ENCODE measurements around the gene TCP11L1.
"Not testable (repeated sequence)": the region's sequence is repeated elsewhere in the genome, so short reads cannot be mapped to it uniquely, and the experiment has no call there.

TCP11L1 gene

GRCh38 chr11:33065445-33066178 lies 26.2 kb downstream of the TCP11L1 start:
- peak; percentile 83 for DNase-seq (ENCODE audit: low spot score)

DNA sequence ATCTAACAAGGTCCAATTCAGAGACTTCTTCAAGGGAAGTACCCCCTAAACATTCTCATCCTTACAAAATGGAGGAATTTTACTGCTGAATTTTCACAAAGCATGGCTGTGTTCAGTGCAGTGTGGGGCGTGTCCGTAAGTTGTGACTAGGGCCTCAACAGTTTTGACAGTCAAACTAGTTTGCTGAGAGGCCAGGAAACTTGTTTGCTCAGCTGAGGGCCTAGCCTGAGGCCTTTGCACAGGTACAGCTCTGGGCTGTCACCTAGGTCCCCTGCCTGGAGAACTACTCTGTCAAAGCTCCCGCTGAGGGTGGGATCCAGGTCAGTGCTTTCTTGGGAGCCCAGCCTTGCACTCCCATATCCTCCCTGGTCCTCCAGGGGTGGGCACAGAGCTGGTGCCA lies 27.9 kb downstream of the TCP11L1 start:
- no peak for DNase-seq (ENCODE audit: low spot score)

- DNase-seq (ENCODE audit: low spot score): peak; percentile 12
Observed at GRCh38 chr11:33068611-33069340, 29.4 kb downstream of the TCP11L1 start.

- no peak for DNase-seq (ENCODE audit: low spot score)
Observed at GRCh38 chr11:33072465-33072864, 33.1 kb downstream of the TCP11L1 start.

DNA sequence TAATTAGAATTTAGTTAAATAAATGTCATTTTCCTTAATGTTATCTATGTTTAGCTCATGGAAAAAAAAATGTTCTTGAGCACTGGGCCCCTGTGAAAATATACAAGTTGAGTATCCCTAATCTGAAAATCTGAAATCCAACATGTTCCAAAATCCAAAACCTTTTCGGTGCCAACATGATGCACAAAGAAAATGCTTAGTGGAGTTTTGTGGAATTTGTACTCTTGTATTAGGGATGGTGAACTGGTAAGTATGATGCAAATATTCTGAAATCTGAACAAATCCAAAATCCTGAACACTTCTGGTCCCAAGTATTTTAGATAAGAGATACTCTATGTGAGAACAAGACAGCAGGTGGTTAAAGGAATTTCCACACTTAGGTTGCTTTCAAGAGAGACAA lies 44.5 kb downstream of the TCP11L1 start:
- no peak for DNase-seq (ENCODE audit: low spot score)

GRCh38 chr11:33086017-33086416 lies 46.6 kb downstream of the TCP11L1 start:
- DNase-seq (ENCODE audit: low spot score): no peak

DNA sequence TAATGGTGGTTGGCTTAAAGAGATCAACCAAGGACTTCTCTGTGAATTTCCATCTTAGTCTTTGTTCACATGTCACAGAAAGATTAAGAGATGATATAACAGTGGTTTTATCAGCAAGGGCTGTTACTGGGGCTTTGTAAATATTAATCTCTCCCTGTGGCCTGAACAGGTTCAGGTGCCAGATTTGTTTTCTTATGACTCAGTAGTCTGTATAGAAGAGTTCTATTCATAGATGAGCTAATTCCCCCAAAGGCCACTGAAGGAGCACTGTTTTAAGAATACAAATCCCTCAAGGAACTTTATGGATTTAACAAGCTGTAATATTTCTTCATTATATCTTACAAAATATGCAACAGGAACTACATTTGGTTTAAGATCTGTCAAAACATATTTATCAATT lies 50.4 kb downstream of the TCP11L1 start:
- DNase-seq (ENCODE audit: low spot score): no peak

- no peak for DNase-seq (ENCODE audit: low spot score)
Observed at GRCh38 chr11:33094157-33094556, 54.8 kb downstream of the TCP11L1 start.

DNA sequence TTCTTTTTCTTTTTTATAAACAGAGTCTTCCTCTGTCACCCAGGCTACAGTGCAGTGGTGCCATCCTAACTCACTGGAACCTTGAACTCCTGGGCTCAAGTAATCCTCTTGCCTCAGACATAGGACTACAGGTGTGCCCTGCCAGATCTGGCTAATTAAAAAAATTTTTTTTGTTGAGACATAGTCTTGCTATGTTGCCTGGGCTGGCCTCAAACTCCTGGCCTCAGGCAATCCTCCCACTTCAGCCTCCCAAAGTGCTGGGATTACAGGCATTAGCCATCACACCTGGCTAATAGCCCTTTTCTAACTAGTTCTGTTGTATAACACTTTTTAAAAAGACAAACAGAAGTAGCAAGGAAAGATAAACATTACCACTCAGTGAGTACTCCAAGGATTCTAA lies 64.5 kb downstream of the TCP11L1 start:
- no peak for DNase-seq (ENCODE audit: low spot score)

DNA sequence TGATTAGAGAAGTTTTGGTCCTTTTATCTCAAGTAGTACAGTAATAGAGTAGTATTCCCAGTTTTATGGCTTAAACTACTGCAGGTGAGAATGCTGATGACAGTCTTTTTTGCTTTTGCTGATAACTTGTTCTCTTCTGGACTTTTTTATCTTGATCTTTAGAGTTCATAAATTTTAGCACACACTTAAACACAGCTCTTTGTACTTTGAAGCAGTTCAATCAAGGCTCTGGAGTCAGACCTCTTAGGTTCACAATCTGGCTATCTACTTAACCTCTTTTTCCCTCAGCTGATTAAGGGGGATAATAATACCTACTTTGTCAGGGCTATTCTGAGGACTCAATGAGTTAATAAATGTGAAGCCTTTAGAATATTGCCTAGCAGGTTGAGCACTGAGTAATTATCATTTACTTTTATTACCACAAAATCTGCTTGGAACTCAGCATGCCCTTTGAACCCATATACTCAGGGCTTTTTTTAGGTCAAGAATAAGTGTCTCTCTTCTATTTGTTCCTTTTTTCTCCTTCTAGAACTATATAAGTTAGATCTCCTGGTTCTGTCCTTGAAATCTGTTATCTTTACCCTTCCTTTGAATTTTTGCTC lies 70.0 kb downstream of the TCP11L1 start:
- no peak for DNase-seq (ENCODE audit: low spot score)

- no peak for DNase-seq (ENCODE audit: low spot score)
Observed at GRCh38 chr11:33110083-33110482, 70.7 kb downstream of the TCP11L1 start.

GRCh38 chr11:33116535-33116934 lies 77.2 kb downstream of the TCP11L1 start:
- DNase-seq (ENCODE audit: low spot score): no peak

DNA sequence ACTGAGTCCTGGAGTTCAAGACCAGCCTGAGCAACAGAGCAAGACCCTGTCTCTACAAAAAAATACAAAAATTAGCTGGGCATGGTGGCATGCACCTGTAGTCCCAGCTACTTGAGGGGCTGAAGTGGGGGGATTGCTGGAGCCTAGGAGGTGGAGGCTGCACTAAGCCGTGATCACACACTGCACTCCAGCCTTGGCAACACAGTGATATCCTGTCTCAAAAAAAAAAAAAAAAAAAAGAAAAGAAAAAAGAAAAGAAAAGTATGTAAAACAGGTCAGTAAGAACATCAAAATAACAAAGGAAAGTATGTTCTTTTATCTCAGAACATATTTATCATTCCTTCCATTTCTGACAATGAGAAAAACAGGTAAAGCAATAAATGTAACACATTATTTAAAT lies 83.3 kb downstream of the TCP11L1 start:
- DNase-seq (ENCODE audit: low spot score): not testable (repeated sequence)
